Measurements from ENCODE around the gene TFAP2D.

Gene TFAP2D

GRCh38 chr6:50721978-50722377, 8.7 kb downstream of the TFAP2D start:
- DNase-seq = no peak

- no peak for DNase-seq
Observed at GRCh38 chr6:50722829-50723554, 9.7 kb downstream of the TFAP2D start.

GRCh38 chr6:50724381-50725124, 11.2 kb downstream of the TFAP2D start:
- DNase-seq = no peak

DNA sequence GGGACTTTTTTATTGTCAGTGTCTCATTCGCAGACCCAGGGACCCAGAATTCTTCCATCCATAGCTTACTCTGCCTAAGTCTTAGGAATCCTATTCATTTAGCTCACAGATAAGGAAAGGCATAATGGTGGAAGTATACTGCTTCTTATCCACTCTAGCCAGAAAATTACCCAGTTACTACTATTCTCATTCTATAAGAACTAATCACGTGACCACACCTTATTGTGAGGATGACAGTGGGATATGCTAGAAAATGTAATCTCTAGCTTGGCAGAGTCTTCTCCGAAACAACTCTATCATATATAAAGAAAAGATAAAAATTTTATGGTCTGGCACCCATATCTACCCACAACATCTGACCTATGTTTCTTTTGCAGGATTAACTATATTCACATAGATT, 21.2 kb downstream of the TFAP2D start:
- no peak for DNase-seq

DNA sequence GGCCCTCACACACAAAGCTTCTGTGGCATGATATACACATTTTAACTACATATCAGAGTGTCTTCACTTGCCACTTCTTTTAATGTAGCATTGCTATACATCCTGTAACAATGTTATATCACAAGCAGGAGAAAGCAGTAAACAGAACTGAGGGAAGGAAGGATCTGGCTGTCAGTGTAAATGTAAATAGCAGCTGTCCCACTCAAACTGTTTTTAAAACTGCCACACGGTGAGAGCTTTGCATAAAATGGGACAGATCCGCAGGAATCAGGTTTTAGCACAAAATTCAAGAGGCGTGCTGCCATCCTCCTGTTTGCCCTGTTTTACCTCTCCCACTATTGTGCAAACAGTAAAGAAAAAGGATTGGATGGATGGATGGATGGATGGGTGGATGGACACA, 28.8 kb downstream of the TFAP2D start:
- DNase-seq = no peak

DNA sequence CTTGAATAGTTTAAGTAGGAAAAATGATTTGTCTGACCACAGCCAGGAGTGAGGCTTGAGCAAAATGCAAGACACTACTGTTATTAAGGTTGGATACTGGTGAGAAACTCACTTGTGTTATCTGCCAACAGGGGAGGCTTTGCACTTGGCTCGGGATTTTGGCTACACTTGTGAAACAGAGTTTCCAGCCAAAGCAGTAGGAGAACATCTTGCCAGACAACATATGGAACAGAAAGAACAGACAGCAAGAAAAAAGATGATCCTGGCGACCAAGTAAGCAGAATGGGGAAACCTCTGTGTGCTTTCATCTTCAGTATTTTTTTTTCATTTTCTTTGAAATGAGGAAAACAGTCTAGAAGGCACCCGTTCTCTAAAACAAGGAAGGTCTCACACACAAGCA, 31.6 kb downstream of the TFAP2D start:
- no peak for DNase-seq

GRCh38 chr6:50762798-50763197, 49.5 kb downstream of the TFAP2D start:
- no peak for DNase-seq

- DNase-seq = no peak
Observed at GRCh38 chr6:50778696-50779095, 65.4 kb downstream of the TFAP2D start.

DNA sequence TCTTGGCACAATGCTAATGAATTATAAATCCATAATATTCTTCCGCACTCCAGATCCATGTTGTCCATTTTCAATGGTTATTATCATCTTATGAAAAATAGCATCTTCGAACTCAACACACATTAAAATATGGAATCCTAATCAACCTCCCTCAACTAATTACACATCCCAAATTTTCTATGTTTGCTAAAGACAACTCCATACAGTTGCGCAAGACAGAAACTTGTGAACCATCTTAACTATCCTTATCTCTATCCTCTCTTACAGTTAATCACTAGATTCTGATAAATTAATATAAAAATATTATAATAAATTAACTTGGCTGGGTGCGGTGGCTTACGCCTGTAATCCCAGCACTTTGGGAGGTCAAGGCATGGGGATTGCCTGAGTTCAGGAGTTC, 67.1 kb downstream of the TFAP2D start:
- no peak for DNase-seq

GRCh38 chr6:50785921-50786320, 72.6 kb downstream of the TFAP2D start:
- DNase-seq = no peak

- DNase-seq = peak; percentile 66
Observed at GRCh38 chr6:50791900-50792508, 78.7 kb downstream of the TFAP2D start.

DNA sequence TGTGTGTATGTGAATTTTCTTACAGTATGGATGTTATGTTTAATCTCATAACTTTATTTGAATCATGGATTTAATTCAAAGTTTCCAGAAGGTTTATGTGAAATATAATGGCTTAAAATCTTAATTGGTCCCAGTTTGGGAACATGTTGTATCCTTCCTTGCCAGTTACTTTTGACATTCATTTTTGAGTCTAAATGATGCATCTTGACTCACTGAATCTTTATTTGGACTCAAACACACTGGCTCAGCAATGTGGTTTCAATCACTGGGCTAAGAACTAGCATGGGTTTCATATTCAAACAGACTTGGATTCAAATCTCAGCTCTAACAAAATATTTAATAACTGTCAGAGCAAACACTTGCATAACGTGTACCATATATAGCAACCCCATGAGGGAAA, 79.4 kb downstream of the TFAP2D start:
- no peak for DNase-seq

DNA sequence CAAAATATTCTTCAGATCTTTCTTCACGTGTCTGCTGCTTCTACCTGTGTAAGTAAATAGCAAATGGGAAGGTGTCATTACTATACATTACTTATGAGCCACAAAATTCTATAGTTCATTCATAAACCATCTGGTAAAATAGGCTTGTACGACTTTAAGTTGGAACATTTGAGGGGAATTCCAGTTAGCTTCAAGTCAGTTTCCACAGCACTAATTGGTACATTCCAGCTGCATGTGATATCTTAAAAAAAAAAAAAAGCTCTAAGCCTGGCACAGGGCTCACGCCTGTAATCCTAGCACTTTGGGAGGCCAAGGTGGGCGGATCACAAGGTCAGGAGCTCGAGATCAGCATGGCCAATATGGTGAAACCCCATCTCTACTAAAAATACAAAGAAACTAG, 82.2 kb downstream of the TFAP2D start:
- no peak for DNase-seq

DNA sequence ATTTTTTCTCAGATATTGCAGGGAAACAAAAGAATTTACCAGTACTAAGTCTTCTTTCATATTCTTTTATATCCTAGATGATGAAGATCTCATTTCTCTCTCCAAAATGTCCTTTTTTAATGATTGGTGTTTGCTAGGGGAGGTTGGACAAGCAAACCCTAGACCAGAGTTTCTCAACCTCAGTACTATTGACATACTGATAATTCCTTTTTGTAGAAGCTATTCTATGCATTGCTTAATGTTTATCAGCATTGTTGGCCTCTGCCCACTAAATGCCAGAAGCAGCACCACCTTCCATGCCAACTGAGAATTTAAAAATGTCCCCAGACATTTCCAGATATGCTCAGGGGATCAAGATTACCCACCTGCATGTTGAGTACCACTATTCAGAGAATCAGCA, 91.0 kb downstream of the TFAP2D start:
- DNase-seq = no peak

DNA sequence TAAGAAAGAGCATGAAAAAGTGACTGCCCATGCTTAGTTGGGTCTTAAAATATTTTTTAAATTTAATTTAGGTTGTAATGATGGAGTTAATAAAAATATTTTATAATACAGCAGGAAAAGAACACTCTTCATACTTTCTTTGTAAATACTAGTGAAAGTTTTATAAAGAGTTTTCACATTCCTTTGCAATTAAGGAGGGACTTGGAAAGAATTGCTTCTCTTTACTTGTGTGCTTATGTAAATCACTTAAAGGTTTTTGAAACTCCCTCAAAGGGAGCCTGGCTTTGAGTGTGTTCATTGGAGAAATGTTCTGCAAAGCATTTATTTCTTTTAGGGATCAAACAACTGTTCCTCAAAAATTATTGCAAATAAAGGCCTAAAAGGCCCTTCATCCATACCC, 93.7 kb downstream of the TFAP2D start:
- no peak for DNase-seq

- no peak for DNase-seq
Observed at GRCh38 chr6:50815436-50816114, 102.2 kb downstream of the TFAP2D start.

- DNase-seq = peak; percentile 78
Observed at GRCh38 chr6:50816115-50816675, 102.9 kb downstream of the TFAP2D start.

- DNase-seq = no peak
Observed at GRCh38 chr6:50816947-50817645, 103.8 kb downstream of the TFAP2D start.

DNA sequence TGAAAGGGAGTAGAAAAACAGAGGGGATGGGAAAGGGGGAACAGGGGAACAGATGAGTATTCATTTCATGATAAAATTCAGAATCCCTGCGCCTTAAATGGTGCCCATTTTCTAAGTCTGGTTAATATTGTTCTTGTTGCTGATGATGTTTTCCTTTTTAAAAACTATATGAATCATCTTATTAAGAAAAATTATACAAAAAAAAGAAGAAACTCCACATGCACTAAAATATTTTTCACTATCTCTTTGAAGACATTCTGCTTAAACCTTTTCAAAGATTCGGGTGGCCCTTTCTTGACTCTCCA, 104.3 kb downstream of the TFAP2D start:
- DNase-seq = no peak

DNA sequence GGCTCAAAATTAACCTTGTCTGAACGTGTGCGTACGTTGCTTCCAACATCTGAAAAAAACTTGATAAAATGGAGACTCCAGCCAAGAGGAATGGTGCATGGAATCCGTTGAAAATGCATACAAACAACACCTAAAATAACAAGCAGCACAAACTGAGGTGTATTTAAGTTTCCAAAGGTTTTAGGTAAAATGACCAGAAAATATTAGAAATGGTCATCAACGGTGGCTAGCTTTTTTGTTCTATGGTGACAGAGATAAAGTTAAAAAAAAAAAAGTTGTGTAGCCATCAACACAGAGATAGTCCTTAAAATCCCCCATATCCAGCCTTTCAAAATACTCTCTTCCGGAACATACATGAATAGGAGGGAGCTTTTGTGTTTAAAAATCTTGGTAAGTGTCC, 104.7 kb downstream of the TFAP2D start:
- no peak for DNase-seq

- DNase-seq = no peak
Observed at GRCh38 chr6:50818673-50819072, 105.3 kb downstream of the TFAP2D start, which contains the start of gene TFAP2B. TSS of gene TFAP2B (plus strand) at chr6:50818871. CDS start at chr6:50818892, 21 bp downstream.

GRCh38 chr6:50819466-50819903, 106.2 kb downstream of the TFAP2D start:
- DNase-seq = no peak

All from midbrain (tissue), 1 donor.